GM19372 (cell line): Measurements from ENCODE around the gene KCNQ5.
"Not testable (repeated sequence)": the region's sequence is repeated elsewhere in the genome, so short reads cannot be mapped to it uniquely, and the experiment has no call there.

ENCODE experiments used
- ATAC-seq: cut with Tn5 transposase; IDR thresholded peaks from one replicate; pipeline ENCODE4 v1.9.1; 2021; ENCODE audit warnings: mild to moderate bottlenecking, low read depth, moderate library complexity; ENCODE audit not compliant: unreplicated experiment

KCNQ5 gene

GRCh38 chr6:73203098-73203497, 581.2 kb downstream of the KCNQ5 start:
- no peak for ATAC-seq

GRCh38 chr6:73204252-73204651, 582.4 kb downstream of the KCNQ5 start:
- ATAC-seq: no peak

- ATAC-seq: no peak
These were observed 585.5 kb downstream of the KCNQ5 start for GRCh38 chr6:73207221-73207837.

- ATAC-seq: no peak
These were observed 587.3 kb downstream of the KCNQ5 start for GRCh38 chr6:73209117-73209516.

- no peak for ATAC-seq
These were observed 595.0 kb downstream of the KCNQ5 start for GRCh38 chr6:73216859-73217258.

- ATAC-seq: no peak
These were observed 603.5 kb downstream of the KCNQ5 start, which contains the start of gene KHDC1L for GRCh38 chr6:73225396-73225795. TSS of gene KHDC1L (minus strand) at chr6:73225496. CDS start at chr6:73225408, 88 bp downstream.

- no peak for ATAC-seq
These were observed 605.9 kb downstream of the KCNQ5 start for GRCh38 chr6:73227606-73228255.

- no peak for ATAC-seq
These were observed 610.1 kb downstream of the KCNQ5 start for GRCh38 chr6:73231986-73232391.

- no peak for ATAC-seq
These were observed 611.2 kb downstream of the KCNQ5 start for GRCh38 chr6:73233048-73233447.

- not testable (repeated sequence) for ATAC-seq
These were observed 612.1 kb downstream of the KCNQ5 start for GRCh38 chr6:73233971-73234370.

- ATAC-seq: no peak
These were observed 612.9 kb downstream of the KCNQ5 start for GRCh38 chr6:73234733-73235132.

- ATAC-seq: no peak
These were observed 614.4 kb downstream of the KCNQ5 start for GRCh38 chr6:73236144-73236750.

GRCh38 chr6:73240730-73241129, 618.9 kb downstream of the KCNQ5 start:
- ATAC-seq: no peak

GRCh38 chr6:73242001-73242400, 620.1 kb downstream of the KCNQ5 start:
- ATAC-seq: no peak
